NB4 (cell line): ENCODE data around the gene NHP2.

ENCODE experiments used
- DNase-seq: peaks from one replicate; pipeline ENCODE4 v3.0.0; 2010; ENCODE audit warnings: low read depth
- H3K4me3 ChIP-seq: one replicate; pipeline ENCODE4 v1.5.1; 2011; ENCODE audit warnings: mild to moderate bottlenecking, low read depth, low read length, moderate library complexity
- MYC ChIP-seq: IDR thresholded peaks from 2 replicates; pipeline ENCODE4 v1.6.1; 2011; ENCODE audit warnings: low read depth, low read length
- POLR2A ChIP-seq: IDR thresholded peaks from 2 replicates; pipeline ENCODE4 v1.6.1; 2011; ENCODE audit warnings: mild to moderate bottlenecking; ENCODE audit not compliant: insufficient read length; ENCODE audit errors: extremely low read depth
- TF ChIP-seq, protein P1 (sequence below): IDR thresholded peaks from one replicate; pipeline ENCODE4 v1.5.1; 2012; ENCODE audit warnings: low read depth, low read length
- TF ChIP-seq, protein P2 (sequence below): IDR thresholded peaks from 2 replicates; pipeline ENCODE4 v1.6.1; 2011; ENCODE audit warnings: low read depth, low read length

Gene NHP2

DNA sequence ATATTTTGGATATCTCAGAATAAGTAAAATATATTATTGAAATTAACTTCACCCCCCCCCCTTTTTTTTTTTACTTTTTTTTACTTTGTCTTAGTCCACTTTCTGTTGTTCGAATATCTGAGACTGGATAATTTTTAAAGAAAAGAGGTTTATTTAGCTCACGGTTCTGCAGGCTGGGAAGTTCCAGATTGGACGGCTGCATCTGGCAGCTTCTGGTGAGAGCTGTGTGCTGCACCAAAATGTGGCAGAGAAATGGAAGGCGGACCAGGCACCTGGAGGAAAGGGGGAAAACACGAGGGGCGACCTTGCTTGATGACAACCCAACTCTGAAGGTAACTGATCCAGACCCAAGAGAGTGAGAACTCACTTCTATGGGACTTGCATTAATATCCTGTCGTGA lies 39.1 kb upstream of the NHP2 start:
- TF ChIP-seq POLR2A (no peak), MYC (no peak)
- no peak for DNase-seq
- no peak overlapping the region for H3K4me3 ChIP-seq

DNA sequence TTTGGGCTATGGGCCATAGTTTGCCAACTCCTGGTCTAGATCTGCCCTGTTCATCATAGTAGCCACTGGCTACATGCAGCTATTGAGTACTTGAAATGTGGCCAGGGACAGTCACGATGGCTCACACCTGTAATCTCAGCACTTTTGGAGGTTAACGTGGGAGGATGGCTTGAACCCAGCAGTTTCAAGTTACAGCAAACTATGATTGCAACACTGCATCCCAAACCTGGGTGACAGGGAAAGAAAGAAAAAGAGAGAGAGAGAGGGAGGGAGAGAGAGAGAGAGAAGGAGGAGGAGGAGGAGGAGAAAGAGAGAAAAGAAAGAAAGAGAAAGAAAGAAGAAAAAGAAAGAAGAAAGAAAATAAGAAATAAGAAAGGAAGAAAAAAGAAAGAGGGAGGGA lies 38.6 kb upstream of the NHP2 start:
- DNase-seq = no peak
- TF ChIP-seq POLR2A (no peak), MYC (no peak)
- TF ChIP-seq, protein P1, sequence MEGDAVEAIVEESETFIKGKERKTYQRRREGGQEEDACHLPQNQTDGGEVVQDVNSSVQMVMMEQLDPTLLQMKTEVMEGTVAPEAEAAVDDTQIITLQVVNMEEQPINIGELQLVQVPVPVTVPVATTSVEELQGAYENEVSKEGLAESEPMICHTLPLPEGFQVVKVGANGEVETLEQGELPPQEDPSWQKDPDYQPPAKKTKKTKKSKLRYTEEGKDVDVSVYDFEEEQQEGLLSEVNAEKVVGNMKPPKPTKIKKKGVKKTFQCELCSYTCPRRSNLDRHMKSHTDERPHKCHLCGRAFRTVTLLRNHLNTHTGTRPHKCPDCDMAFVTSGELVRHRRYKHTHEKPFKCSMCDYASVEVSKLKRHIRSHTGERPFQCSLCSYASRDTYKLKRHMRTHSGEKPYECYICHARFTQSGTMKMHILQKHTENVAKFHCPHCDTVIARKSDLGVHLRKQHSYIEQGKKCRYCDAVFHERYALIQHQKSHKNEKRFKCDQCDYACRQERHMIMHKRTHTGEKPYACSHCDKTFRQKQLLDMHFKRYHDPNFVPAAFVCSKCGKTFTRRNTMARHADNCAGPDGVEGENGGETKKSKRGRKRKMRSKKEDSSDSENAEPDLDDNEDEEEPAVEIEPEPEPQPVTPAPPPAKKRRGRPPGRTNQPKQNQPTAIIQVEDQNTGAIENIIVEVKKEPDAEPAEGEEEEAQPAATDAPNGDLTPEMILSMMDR = no peak
- TF ChIP-seq, protein P2, sequence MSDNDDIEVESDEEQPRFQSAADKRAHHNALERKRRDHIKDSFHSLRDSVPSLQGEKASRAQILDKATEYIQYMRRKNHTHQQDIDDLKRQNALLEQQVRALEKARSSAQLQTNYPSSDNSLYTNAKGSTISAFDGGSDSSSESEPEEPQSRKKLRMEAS = no peak
- no peak overlapping the region for H3K4me3 ChIP-seq

DNA sequence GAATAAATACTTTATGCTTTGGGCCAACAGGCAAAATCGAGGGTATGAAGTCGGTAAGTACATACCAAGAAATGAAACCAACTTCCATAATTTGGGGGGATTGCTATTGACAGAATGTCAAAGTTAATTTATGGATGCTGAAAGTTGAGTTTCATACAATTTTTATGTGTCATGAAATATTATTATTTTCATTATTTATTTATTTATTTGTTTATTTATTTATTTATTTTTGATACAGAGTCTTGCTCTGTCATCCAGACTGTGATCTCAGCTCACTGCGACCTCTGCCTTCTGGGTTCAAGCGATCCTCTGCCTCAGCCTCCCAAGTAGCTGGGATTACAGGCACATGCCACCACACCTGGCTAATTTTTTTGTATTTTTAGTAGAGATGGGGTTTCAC lies 38.0 kb upstream of the NHP2 start:
- TF ChIP-seq, protein P2 = no peak
- no peak for TF ChIP-seq MYC
- TF ChIP-seq, protein P1 = no peak
- TF ChIP-seq POLR2A = no peak
- H3K4me3 ChIP-seq = no peak overlapping the region
- no peak for DNase-seq

DNA sequence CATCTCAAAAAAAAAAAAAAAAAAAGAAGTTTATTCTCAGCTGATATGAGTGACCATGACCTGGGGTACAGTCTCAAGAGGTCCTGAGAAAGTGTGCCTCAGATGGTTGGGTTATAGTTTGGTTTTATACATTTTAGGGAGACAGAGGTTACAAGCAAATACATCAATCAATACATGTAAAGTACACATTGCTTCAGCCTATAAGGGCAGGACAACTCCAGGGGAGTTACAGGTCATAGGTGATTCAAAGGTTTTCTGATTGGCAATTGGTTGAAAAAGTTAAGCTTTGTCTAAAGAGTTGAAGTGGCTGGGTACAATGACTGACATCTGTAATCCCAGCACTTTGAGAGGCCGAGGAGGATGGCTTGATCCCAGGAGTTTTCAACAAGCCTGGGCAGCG lies 35.7 kb upstream of the NHP2 start:
- H3K4me3 ChIP-seq = no peak overlapping the region
- TF ChIP-seq, protein P1 = no peak
- TF ChIP-seq POLR2A (no peak), MYC (no peak)
- TF ChIP-seq, protein P2 = no peak
- DNase-seq = no peak

DNA sequence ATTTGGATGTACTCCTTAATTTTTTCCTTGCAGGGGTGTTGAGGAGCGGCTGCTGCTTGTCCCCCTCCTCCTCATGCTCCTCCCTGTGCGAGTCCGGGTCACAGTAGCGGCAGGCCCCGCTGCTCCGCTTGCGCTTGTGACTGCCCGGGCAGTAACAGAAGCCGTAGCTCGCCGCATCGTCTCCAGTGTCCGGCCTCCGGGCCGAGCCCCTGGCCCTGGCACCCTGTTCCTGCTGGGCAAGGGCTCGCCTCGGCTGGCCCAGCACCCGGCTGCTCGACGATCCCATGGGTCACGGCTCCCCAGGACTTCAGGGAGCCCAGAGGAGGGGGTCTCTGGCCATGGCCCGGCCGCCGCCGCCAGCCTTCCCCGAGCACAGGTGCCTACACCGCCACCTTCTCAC lies 33.3 kb upstream of the NHP2 start, which contains the start of gene GMCL2:
GMCL2 (minus strand) TSS at position 358 of the 400 bp plus-strand sequence; CDS start at position 286, 72 bp downstream.
- no peak for TF ChIP-seq MYC
- TF ChIP-seq, protein P1 = no peak
- TF ChIP-seq POLR2A = no peak
- TF ChIP-seq, protein P2 = no peak
- no peak within 1 kb of the TSS for H3K4me3 ChIP-seq
- no peak for DNase-seq

DNA sequence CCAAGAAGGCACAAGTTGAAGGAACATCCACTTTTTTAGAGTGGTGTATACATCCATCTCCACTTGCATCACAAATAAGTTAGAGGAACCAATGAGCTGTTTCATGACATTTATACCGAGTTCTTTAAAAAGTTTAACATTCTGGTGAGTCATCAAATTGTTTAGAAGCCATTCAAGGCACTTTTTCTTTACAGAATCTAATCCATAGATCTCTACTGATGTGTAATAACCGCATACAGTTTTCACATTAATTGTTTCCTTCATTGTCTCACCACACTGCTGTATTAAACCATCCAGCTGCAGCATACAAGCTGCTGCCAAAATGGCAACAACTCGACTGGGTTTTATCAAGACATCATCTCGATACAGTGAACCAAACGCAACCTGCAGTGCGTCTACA lies 32.7 kb upstream of the NHP2 start:
- no peak for DNase-seq

More for the DNA sequence above, 32.7 kb upstream of the NHP2 start:
- TF ChIP-seq, protein P2 = no peak
- TF ChIP-seq MYC = no peak
- TF ChIP-seq, protein P1 = no peak
- TF ChIP-seq POLR2A = no peak
- no peak overlapping the region for H3K4me3 ChIP-seq
